GM12873 (cell line): ENCODE measurements around the gene RGS11.

Source experiments
- TF ChIP-seq, protein P1 (sequence below): IDR thresholded peaks from 2 replicates; pipeline ENCODE4 v1.5.1; 2012; ENCODE audit warnings: low read depth, mild to moderate bottlenecking, moderate library complexity, low read length, control low read depth; ENCODE audit not compliant: insufficient read depth; ENCODE audit errors: missing control alignments

Gene RGS11

DNA sequence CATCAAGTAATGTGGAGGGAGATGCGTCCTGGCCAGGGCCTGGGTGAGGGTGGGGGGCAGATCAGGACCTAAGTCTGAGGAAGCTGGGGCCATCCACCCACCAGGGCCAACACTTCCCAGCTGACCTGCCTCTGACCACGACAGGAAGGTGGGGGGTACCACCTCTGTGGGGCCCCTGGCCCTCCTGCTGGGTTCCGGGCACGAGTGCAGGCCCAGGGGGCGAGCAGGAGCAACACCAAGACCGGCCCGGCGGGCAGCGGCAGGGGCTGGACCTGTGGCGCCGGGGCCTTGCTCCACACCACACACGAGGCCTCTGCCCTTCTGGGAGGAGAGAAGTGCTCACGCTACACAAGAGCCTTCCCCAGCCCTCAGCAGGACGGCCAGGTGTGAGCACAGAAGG lies 20.5 kb upstream of the RGS11 start:
- TF ChIP-seq, protein P1, sequence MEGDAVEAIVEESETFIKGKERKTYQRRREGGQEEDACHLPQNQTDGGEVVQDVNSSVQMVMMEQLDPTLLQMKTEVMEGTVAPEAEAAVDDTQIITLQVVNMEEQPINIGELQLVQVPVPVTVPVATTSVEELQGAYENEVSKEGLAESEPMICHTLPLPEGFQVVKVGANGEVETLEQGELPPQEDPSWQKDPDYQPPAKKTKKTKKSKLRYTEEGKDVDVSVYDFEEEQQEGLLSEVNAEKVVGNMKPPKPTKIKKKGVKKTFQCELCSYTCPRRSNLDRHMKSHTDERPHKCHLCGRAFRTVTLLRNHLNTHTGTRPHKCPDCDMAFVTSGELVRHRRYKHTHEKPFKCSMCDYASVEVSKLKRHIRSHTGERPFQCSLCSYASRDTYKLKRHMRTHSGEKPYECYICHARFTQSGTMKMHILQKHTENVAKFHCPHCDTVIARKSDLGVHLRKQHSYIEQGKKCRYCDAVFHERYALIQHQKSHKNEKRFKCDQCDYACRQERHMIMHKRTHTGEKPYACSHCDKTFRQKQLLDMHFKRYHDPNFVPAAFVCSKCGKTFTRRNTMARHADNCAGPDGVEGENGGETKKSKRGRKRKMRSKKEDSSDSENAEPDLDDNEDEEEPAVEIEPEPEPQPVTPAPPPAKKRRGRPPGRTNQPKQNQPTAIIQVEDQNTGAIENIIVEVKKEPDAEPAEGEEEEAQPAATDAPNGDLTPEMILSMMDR: no peak

DNA sequence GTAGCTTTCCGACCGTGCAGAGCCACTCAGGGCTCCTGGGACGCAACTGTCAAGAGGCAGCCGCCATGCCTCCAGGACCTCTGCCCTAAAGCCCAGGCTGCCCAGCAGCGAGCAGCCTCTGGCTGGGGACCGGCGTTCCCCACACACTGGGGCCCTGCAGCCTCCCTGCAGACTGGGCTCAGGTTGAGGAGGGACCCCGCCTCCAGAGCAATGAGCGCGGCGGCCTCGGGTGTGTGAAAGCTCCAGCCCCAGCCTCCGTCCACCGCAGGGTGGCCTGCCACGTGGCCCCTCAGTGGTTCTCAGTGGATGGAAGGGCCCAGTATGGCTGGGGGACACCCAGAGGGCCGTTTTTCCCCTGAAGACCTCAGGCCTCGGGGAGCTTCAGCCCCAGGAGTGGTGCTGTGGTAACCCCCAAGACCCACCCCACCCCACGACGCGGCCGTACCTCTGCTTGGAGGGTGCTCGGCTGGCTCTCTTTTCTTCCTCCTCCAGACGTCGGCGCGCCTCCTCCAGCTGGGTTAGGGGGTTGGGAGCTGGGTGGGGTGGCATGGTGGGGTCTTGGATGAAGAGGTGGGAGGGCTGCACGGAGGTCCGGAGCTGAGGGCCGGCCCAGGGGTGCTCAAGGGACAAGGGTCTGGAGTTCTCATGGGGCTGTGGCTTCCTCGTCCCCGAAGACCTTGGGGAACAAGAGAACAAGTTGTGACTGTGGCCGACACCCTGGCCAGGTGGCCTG lies 17.5 kb upstream of the RGS11 start:
- TF ChIP-seq, protein P1: no peak

DNA sequence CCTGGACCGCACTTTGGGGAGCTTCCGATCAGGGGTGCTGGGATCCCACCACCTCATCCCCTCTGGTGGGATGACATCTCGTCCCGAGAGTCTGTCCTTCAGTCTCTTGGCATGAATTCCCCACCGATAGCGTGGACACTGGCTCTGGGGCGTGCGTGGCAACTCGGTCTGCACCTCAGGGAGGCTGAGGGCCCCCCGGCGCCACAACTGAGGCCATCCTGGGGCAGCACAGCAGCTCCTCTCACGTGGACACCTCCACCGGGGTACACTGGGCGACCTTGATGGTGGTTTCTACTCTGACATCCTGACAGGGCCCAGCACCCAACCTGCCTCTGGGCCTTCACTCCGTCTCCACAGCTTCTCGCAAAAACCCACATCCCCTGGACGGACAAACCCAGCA lies 15.8 kb upstream of the RGS11 start:
- TF ChIP-seq, protein P1: no peak

DNA sequence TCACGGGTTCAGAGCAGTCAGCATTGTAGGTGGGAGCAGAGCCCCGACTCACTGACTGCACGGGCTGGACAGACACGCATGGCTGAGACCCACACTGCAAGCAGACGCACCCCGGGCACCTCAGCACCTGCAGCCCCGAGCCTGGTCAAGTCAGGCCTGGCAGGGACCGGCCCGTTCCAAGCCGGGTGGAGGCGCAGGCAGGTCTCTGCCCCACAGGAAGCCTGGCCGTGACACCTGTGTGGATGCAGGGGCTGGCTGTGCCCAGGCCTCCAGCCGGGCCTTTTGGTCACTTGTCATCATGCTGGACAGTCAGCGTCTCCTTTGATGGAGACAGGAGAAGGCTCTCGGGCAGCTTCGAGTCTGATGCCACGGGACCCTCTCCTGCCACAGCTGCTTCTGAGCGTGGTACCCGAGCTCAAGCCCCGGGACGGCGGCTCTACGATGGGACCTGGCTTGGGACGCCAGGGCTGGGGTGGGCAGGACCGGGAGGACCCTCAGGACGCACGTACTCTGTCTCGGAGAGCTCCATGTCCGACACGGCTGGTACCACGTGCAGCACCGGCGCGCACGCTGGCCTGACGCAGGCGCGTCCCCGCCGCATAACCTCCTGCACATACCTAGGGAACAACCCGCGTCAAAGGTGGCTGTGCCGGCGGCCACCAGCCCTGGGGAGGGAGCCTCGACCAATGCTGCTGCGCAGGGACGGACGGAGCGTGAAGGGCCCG lies 15.1 kb upstream of the RGS11 start:
- TF ChIP-seq, protein P1: no peak

DNA sequence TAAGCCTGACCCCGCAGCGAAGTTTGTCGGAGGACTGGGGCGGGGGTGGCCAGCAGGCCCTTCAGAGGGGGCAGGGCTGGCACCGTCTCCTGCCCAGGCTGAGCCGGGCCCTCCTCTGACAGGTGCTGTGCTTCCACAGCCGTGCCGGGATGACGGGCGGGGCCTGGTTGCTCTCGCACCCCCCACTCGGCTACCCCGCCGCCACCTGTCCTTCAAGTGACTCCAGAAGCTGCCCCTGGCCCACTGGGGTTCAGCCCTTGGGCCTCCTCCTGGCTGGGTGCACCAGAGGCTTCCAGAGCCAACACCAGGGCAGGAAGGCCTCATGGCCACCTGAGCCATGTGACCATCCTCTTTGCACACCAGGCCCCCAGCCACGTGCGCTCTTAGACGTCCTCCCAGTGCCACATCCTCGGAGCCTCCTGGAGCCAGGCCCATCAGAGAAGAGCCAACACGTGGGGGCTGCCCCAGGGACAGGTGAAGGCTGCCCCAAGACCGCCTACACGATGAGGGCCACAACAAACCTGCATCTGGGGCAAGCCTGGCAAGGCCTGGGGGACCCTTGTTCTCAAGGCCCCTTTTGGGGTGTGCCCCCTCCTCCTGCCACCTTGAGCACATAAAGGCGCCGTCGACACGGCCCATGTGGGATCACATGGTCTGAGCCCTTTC lies 14.4 kb upstream of the RGS11 start:
- TF ChIP-seq, protein P1: no peak

DNA sequence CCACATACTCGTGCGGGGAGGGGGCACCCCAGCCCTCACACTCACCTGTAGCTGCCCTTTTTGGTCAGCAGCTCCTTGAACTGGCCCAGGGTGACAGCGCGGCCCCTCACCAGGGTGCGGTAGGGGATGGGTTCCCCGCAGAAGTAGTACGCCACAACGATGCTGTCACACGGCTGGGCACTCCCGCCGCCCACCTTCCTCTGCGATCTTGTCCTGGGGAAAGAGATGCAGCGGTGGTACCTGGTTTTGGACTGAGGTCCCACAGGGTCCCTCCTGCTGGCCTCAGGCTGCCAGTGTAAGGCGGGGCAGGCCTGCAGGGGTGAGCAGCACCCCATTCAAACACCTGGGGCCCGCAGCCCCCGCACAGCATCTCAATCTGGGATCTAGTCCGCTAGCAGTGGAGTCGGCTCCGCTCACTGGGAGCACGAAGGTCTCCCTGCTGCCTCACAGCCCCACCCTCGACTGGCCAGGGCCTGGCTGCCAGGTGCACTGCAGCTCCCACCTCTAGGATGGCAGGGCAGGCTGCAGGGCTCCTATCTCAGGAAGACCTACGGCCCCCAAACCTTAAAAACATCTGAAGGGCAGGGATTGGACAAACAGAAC lies 13.8 kb upstream of the RGS11 start:
- TF ChIP-seq, protein P1: no peak
